ENCODE results near the gene AP2A2.

DNA sequence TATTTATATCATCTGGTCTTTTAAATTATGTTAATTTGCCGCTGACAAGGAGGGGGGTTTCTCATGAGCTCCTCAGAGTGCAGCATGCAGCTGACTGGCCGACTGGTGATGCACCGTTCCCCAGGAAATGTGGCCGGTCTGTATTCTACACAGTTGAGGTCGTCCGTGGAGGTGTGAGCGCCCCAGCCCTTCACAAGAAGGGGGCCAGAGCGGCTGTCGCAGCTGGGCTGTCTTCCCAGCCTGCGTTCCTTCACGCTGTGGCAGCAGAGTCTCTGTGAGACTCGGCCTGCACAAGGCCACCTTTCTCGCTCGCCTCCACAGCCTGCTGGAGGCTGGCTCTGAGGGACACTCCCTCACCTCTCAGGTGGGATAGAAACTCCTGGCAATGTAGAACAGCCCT, 43.2 kb downstream of the AP2A2 start:
- TF ChIP-seq POLR2A (IDR thresholded peaks at IDR 0.05) = no peak
- TF ChIP-seq, protein P1, sequence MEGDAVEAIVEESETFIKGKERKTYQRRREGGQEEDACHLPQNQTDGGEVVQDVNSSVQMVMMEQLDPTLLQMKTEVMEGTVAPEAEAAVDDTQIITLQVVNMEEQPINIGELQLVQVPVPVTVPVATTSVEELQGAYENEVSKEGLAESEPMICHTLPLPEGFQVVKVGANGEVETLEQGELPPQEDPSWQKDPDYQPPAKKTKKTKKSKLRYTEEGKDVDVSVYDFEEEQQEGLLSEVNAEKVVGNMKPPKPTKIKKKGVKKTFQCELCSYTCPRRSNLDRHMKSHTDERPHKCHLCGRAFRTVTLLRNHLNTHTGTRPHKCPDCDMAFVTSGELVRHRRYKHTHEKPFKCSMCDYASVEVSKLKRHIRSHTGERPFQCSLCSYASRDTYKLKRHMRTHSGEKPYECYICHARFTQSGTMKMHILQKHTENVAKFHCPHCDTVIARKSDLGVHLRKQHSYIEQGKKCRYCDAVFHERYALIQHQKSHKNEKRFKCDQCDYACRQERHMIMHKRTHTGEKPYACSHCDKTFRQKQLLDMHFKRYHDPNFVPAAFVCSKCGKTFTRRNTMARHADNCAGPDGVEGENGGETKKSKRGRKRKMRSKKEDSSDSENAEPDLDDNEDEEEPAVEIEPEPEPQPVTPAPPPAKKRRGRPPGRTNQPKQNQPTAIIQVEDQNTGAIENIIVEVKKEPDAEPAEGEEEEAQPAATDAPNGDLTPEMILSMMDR (IDR thresholded peaks at IDR 0.05) = no peak

All from breast epithelium (tissue), 3 donors.